Measurements from ENCODE around the gene SPECC1L. TPM values are rescaled to one million over a fixed set of nuclear protein-coding genes. Genes with fewer than 3 reads are reported as not detected.

The SPECC1L gene
- total and polyA plus RNA-seq, 9 donors: 19.3 to 94.4 (median 66.3) TPM

DNA sequence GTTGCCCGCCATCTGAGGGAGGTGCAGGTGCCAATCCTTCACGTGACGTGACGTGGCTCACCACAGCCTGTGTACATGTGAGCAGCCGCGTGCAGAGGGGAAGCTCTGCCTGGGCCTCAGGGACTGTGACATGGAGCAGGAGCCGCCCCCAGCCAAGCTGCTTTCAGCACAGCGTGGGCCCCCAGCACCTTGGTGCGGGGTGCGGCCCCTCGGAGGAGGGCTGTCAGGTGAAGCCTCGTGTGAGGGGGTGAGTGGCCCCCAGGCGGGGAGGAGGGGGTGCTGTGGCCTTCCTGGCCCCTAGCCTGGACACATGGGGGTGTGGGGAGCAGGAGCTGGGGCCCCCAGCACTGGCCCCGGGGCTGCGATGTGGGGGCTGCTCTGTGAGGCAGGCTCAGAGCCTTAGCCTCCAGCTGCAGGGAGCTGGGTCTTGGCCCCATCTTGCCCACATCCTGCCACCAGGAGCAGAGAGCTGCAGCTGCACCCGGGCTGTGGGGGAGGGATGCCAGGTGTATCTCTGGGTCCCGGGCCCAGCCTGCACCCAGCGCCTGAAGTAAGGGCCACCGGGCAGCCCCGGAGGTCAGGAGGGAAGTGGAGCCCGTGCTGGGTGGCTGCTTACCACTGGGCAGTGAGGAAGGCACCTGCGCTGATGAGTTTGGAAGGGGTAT is 157.0 kb downstream of the SPECC1L start, which contains the start of gene ADORA2A:
Gene ADORA2A (plus strand): TSS at position 100 of the 665 bp plus-strand sequence. CDS start 5,806 bp downstream, outside the sequence.
- intact Hi-C loops (cut with DNase I): loop anchor here in 2 of 4 donors (5.0 to 10.0 kb wide), 3 partner anchors 67 to 103 kb away; partner anchors contain the start of gene UPB1 (in 1 of the 2)
- peaks cover 3% of the 10 kb centered on the region for H3K4me1 ChIP-seq (ENCODE audit: insufficient read depth)
- H3K4me3 ChIP-seq: no peak within 1 kb of the TSS
- WGBS, 3 donors: 81 to 84% (median 82%) methylated on average over 19 to 22 of the region's 22 CpGs
- H3K9me3 ChIP-seq: no peaks in the 10 kb centered on the region
- H3K27me3 ChIP-seq: no peaks in the 10 kb centered on the region
- H3K36me3 ChIP-seq: no peaks in the 10 kb centered on the region
- TF ChIP-seq EP300 (IDR thresholded peaks at IDR 0.05) (no peak), POLR2A (IDR thresholded peaks at IDR 0.05) (no peak)
- TF ChIP-seq, protein P1, sequence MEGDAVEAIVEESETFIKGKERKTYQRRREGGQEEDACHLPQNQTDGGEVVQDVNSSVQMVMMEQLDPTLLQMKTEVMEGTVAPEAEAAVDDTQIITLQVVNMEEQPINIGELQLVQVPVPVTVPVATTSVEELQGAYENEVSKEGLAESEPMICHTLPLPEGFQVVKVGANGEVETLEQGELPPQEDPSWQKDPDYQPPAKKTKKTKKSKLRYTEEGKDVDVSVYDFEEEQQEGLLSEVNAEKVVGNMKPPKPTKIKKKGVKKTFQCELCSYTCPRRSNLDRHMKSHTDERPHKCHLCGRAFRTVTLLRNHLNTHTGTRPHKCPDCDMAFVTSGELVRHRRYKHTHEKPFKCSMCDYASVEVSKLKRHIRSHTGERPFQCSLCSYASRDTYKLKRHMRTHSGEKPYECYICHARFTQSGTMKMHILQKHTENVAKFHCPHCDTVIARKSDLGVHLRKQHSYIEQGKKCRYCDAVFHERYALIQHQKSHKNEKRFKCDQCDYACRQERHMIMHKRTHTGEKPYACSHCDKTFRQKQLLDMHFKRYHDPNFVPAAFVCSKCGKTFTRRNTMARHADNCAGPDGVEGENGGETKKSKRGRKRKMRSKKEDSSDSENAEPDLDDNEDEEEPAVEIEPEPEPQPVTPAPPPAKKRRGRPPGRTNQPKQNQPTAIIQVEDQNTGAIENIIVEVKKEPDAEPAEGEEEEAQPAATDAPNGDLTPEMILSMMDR (IDR thresholded peaks at IDR 0.05): no peak
- no peak for DNase-seq
- H3K27ac ChIP-seq: no peak within 1 kb of the TSS

- Histone ChIP-seq H3K27ac (no peak overlapping the region), H3K9me3 (no peaks in the 10 kb centered on the region), H3K4me1 (ENCODE audit: insufficient read depth) (peaks cover 11% of the 10 kb centered on the region), H3K36me3 (no peaks in the 10 kb centered on the region), H3K27me3 (no peaks in the 10 kb centered on the region), H3K4me3 (no peak overlapping the region)
- 73 to 87% (median 80%) methylated on average over 11 of the region's 11 CpGs for WGBS, 3 donors
- TF ChIP-seq, protein P1 (IDR thresholded peaks at IDR 0.05): no peak
- TF ChIP-seq POLR2A (IDR thresholded peaks at IDR 0.05) (no peak), EP300 (IDR thresholded peaks at IDR 0.05) (no peak)
- DNase-seq: peak in 1 of 5 donors; percentile 15
- intact Hi-C loops (cut with DNase I): loop anchor here in 2 of 4 donors (5.0 to 10.0 kb wide), 3 partner anchors 66 to 104 kb away; partner anchors contain the start of gene UPB1 (in 1 of the 2)
Observed at GRCh38 chr22:24428751-24429410, 158.2 kb downstream of the SPECC1L start.

- H3K36me3 ChIP-seq: no peaks in the 10 kb centered on the region
- H3K27me3 ChIP-seq: no peaks in the 10 kb centered on the region
- H3K4me3 ChIP-seq: no peak overlapping the region
- 65 to 83% (median 77%) methylated on average over 22 of the region's 22 CpGs for WGBS, 3 donors
- peaks cover 10% of the 10 kb centered on the region for H3K4me1 ChIP-seq (ENCODE audit: insufficient read depth)
- no peak for DNase-seq
- no peaks in the 10 kb centered on the region for H3K9me3 ChIP-seq
- intact Hi-C loops (cut with DNase I): loop anchor here in 2 of 4 donors (5.0 to 10.0 kb wide), 4 partner anchors 65 to 105 kb away; partner anchors contain the start of gene UPB1 (in 1 of the 2)
- no peak overlapping the region for H3K27ac ChIP-seq
- TF ChIP-seq, protein P1 (IDR thresholded peaks at IDR 0.05): no peak
- TF ChIP-seq POLR2A (IDR thresholded peaks at IDR 0.05) (no peak), EP300 (IDR thresholded peaks at IDR 0.05) (no peak)
Observed at GRCh38 chr22:24429411-24430365, 159.1 kb downstream of the SPECC1L start.
